ENCODE measurements around the gene FLOT1. TPM values are rescaled to one million over a fixed set of nuclear protein-coding genes. Genes with fewer than 3 reads are reported as not detected.
"Not testable (repeated sequence)": the region's sequence is repeated elsewhere in the genome, so short reads cannot be mapped to it uniquely, and the experiment has no call there.

The FLOT1 gene
- total RNA-seq, 1 experiment from 2014 or later, result 58.2 TPM

- Histone ChIP-seq H3K79me2 (ENCODE audit: low read length) (peaks cover 60% of the 10 kb centered on the region), H3K9me3 (ENCODE audit: low read length) (no peaks in the 10 kb centered on the region), H4K20me1 (ENCODE audit: insufficient read depth, low read depth, low read length) (peaks cover 27% of the 10 kb centered on the region), H3K9me2 (replicated peaks; ENCODE audit: insufficient read depth, low read length) (no peaks in the 10 kb centered on the region), H3K4me3 (ENCODE audit: low read length) (peak overlapping the region; percentile 98), H3K9ac (ENCODE audit: low read length) (peak overlapping the region; percentile 89), H3K27ac (ENCODE audit: low read length) (peak overlapping the region; percentile 99), H2AFZ (ENCODE audit: low read length) (no peak overlapping the region), H3K27me3 (ENCODE audit: low read length) (no peaks in the 10 kb centered on the region), H3K36me3 (ENCODE audit: insufficient read depth, low read length) (peaks cover 24% of the 10 kb centered on the region), H3K4me1 (ENCODE audit: low read length) (peaks cover 43% of the 10 kb centered on the region), H3K4me2 (ENCODE audit: low read depth, low read length, poor library complexity, severe bottlenecking) (peak overlapping the region; percentile 95)
- peak; percentile 75 for DNase-seq
Measured at GRCh38 chr6:30719356-30719755, 23.1 kb downstream of the FLOT1 start.

- peaks cover 56% of the 10 kb centered on the region for H3K79me2 ChIP-seq (ENCODE audit: low read length)
- peaks cover 41% of the 10 kb centered on the region for H3K4me1 ChIP-seq (ENCODE audit: low read length)
- H3K9me2 ChIP-seq (replicated peaks; ENCODE audit: insufficient read depth, low read length); H2AFZ ChIP-seq (ENCODE audit: low read length); H3K27me3 ChIP-seq (ENCODE audit: low read length); H3K9me3 ChIP-seq (ENCODE audit: low read length): not testable (repeated sequence)
- H3K4me2 ChIP-seq (ENCODE audit: low read depth, low read length, poor library complexity, severe bottlenecking), result peak overlapping the region; percentile 95
- H3K4me3 ChIP-seq (ENCODE audit: low read length), result peak overlapping the region; percentile 98
- peaks cover 17% of the 10 kb centered on the region for H4K20me1 ChIP-seq (ENCODE audit: insufficient read depth, low read depth, low read length)
- peaks cover 18% of the 10 kb centered on the region for H3K36me3 ChIP-seq (ENCODE audit: insufficient read depth, low read length)
- peak overlapping the region; percentile 89 for H3K9ac ChIP-seq (ENCODE audit: low read length)
- H3K27ac ChIP-seq (ENCODE audit: low read length), result peak overlapping the region; percentile 99
- DNase-seq, result peak; percentile 59
Measured at GRCh38 chr6:30717845-30718720, 24.4 kb downstream of the FLOT1 start.

- H3K36me3 ChIP-seq (ENCODE audit: insufficient read depth, low read length), result peaks cover 16% of the 10 kb centered on the region
- H3K4me2 ChIP-seq (ENCODE audit: low read depth, low read length, poor library complexity, severe bottlenecking), result peak within 1 kb of the TSS; percentile 98
Measured at GRCh38 chr6:30717129-30717844, 25.2 kb downstream of the FLOT1 start, which contains the start of gene MDC1. Gene MDC1 (minus strand): TSS chr6:30717281. CDS start chr6:30715175, 2,106 bp downstream.

GRCh38 chr6:30716879-30717128 is 25.7 kb downstream of the FLOT1 start:
- no peak for DNase-seq
- Histone ChIP-seq H4K20me1 (ENCODE audit: insufficient read depth, low read depth, low read length) (peaks cover 4% of the 10 kb centered on the region), H3K36me3 (ENCODE audit: insufficient read depth, low read length) (peaks cover 14% of the 10 kb centered on the region), H3K27me3 (ENCODE audit: low read length) (no peaks in the 10 kb centered on the region), H3K9me3 (ENCODE audit: low read length) (no peaks in the 10 kb centered on the region), H3K79me2 (ENCODE audit: low read length) (peaks cover 43% of the 10 kb centered on the region), H3K4me2 (ENCODE audit: low read depth, low read length, poor library complexity, severe bottlenecking) (peak overlapping the region; percentile 98), H3K27ac (ENCODE audit: low read length) (peak overlapping the region; percentile 89), H3K4me3 (ENCODE audit: low read length) (peak overlapping the region; percentile 89), H3K4me1 (ENCODE audit: low read length) (peaks cover 28% of the 10 kb centered on the region), H3K9me2 (replicated peaks; ENCODE audit: insufficient read depth, low read length) (no peaks in the 10 kb centered on the region), H3K9ac (ENCODE audit: low read length) (peak overlapping the region; percentile 87), H2AFZ (ENCODE audit: low read length) (no peak overlapping the region; the same call in 1 of the 2 replicates)

More at GRCh38 chr6:30717129-30717844, 25.2 kb downstream of the FLOT1 start, which contains the start of gene MDC1:
- no peaks in the 10 kb centered on the region for H3K9me2 ChIP-seq (replicated peaks; ENCODE audit: insufficient read depth, low read length)
- peak within 1 kb of the TSS; percentile 89 for H3K9ac ChIP-seq (ENCODE audit: low read length)
- peak; percentile 100 for DNase-seq
- H3K4me1 ChIP-seq (ENCODE audit: low read length), result peaks cover 33% of the 10 kb centered on the region
- peaks cover 48% of the 10 kb centered on the region for H3K79me2 ChIP-seq (ENCODE audit: low read length)
- H3K4me3 ChIP-seq (ENCODE audit: low read length), result peak within 1 kb of the TSS; percentile 98
- H2AFZ ChIP-seq (ENCODE audit: low read length), result no peak within 1 kb of the TSS; the same call in 1 of the 2 replicates
- peaks cover 9% of the 10 kb centered on the region for H4K20me1 ChIP-seq (ENCODE audit: insufficient read depth, low read depth, low read length)
- no peaks in the 10 kb centered on the region for H3K27me3 ChIP-seq (ENCODE audit: low read length)
- H3K27ac ChIP-seq (ENCODE audit: low read length), result peak within 1 kb of the TSS; percentile 99
- no peaks in the 10 kb centered on the region for H3K9me3 ChIP-seq (ENCODE audit: low read length)

GRCh38 chr6:30714263-30714662 is 28.2 kb downstream of the FLOT1 start:
- no peak overlapping the region for H3K4me2 ChIP-seq (ENCODE audit: low read depth, low read length, poor library complexity, severe bottlenecking)
- H3K9me2 ChIP-seq (replicated peaks; ENCODE audit: insufficient read depth, low read length), result no peaks in the 10 kb centered on the region
- H3K4me3 ChIP-seq (ENCODE audit: low read length), result no peak overlapping the region
- H3K4me1 ChIP-seq (ENCODE audit: low read length), result peaks cover 20% of the 10 kb centered on the region
- no peak overlapping the region for H3K9ac ChIP-seq (ENCODE audit: low read length)
- peak; percentile 34 for DNase-seq
- no peaks in the 10 kb centered on the region for H4K20me1 ChIP-seq (ENCODE audit: insufficient read depth, low read depth, low read length)
- no peaks in the 10 kb centered on the region for H3K9me3 ChIP-seq (ENCODE audit: low read length)
- H3K27me3 ChIP-seq (ENCODE audit: low read length), result no peaks in the 10 kb centered on the region
- H3K27ac ChIP-seq (ENCODE audit: low read length), result no peak overlapping the region
- H3K79me2 ChIP-seq (ENCODE audit: low read length), result peaks cover 27% of the 10 kb centered on the region
- no peak overlapping the region for H2AFZ ChIP-seq (ENCODE audit: low read length)
- peaks cover 14% of the 10 kb centered on the region for H3K36me3 ChIP-seq (ENCODE audit: insufficient read depth, low read length)

- Histone ChIP-seq H3K79me2 (ENCODE audit: low read length) (peaks cover 12% of the 10 kb centered on the region), H3K4me3 (ENCODE audit: low read length) (no peak overlapping the region), H2AFZ (ENCODE audit: low read length) (no peak overlapping the region), H3K27ac (ENCODE audit: low read length) (no peak overlapping the region), H3K9me2 (replicated peaks; ENCODE audit: insufficient read depth, low read length) (no peaks in the 10 kb centered on the region), H3K9me3 (ENCODE audit: low read length) (no peaks in the 10 kb centered on the region), H3K4me1 (ENCODE audit: low read length) (peaks cover 11% of the 10 kb centered on the region), H4K20me1 (ENCODE audit: insufficient read depth, low read depth, low read length) (no peaks in the 10 kb centered on the region), H3K27me3 (ENCODE audit: low read length) (no peaks in the 10 kb centered on the region), H3K9ac (ENCODE audit: low read length) (no peak overlapping the region), H3K36me3 (ENCODE audit: insufficient read depth, low read length) (peaks cover 14% of the 10 kb centered on the region), H3K4me2 (ENCODE audit: low read depth, low read length, poor library complexity, severe bottlenecking) (no peak overlapping the region)
- DNase-seq, result peak; percentile 37
Measured at GRCh38 chr6:30712441-30712945, 30.0 kb downstream of the FLOT1 start.

- H3K27ac ChIP-seq (ENCODE audit: low read length), result no peak overlapping the region
- peaks cover 11% of the 10 kb centered on the region for H3K4me1 ChIP-seq (ENCODE audit: low read length)
- no peaks in the 10 kb centered on the region for H3K9me3 ChIP-seq (ENCODE audit: low read length)
- peak; percentile 28 for DNase-seq
- H4K20me1 ChIP-seq (ENCODE audit: insufficient read depth, low read depth, low read length), result no peaks in the 10 kb centered on the region
- no peak overlapping the region for H2AFZ ChIP-seq (ENCODE audit: low read length)
- peaks cover 14% of the 10 kb centered on the region for H3K36me3 ChIP-seq (ENCODE audit: insufficient read depth, low read length)
- H3K9me2 ChIP-seq (replicated peaks; ENCODE audit: insufficient read depth, low read length), result no peaks in the 10 kb centered on the region
- peaks cover 11% of the 10 kb centered on the region for H3K79me2 ChIP-seq (ENCODE audit: low read length)
- H3K4me3 ChIP-seq (ENCODE audit: low read length), result no peak overlapping the region
- H3K9ac ChIP-seq (ENCODE audit: low read length), result no peak overlapping the region
- no peak overlapping the region for H3K4me2 ChIP-seq (ENCODE audit: low read depth, low read length, poor library complexity, severe bottlenecking)
- H3K27me3 ChIP-seq (ENCODE audit: low read length), result no peaks in the 10 kb centered on the region
Measured at GRCh38 chr6:30711758-30712380, 30.6 kb downstream of the FLOT1 start.

All from Karpas-422 (cell line).